ENCODE data around the gene TMC6.

Gene TMC6

GRCh38 chr17:78134899-78135385 lies 6.4 kb upstream of the TMC6 start:
- peak; percentile 61 for DNase-seq

DNA sequence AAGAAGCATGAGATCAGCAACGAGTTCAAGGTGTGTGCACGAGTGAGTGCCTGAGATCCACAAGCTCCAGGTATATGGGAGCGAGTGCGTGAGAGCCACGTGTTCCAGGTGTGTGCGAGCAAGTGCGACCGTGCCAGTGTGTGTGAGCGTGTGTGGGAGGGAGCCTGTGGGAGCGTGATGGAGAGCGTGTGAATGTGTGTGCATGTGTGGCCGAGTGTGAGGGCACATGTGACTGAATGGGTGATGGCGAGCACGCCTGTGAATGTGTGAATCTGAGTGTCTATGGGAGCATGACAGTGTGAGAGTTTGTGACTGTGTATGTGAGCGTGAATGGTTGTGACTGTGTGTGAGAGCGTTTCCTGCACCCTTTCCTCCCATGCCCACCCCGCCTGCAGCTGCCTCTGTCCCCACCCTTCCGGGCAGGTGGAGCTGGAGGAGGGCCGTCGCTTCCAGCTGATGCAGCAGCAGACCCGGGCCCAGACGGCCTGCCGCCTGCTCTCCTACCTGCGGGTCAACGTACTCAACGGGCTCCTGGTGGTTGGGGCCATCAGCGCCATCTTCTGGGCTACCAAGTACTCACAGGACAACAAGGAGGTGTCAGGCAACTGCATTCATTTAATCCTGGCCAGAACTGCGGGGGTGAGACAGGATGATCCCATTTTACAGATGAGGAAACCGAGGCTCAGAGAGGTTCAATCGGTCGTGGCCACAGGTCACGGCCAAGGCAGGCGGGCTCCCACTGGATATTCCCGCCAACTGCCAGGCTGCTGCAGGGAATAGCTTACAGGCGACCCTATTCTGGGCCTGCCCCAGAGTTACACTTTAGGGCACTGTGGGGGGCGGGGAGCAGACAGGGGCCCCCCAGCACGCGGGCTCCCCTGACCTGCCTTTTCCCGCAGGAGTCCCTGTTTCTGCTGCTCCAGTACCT lies 5.7 kb upstream of the TMC6 start:
- peak; percentile 90 for DNase-seq

- peak; percentile 69 for DNase-seq
Measured at GRCh38 chr17:78133179-78133951, 4.8 kb upstream of the TMC6 start.

DNA sequence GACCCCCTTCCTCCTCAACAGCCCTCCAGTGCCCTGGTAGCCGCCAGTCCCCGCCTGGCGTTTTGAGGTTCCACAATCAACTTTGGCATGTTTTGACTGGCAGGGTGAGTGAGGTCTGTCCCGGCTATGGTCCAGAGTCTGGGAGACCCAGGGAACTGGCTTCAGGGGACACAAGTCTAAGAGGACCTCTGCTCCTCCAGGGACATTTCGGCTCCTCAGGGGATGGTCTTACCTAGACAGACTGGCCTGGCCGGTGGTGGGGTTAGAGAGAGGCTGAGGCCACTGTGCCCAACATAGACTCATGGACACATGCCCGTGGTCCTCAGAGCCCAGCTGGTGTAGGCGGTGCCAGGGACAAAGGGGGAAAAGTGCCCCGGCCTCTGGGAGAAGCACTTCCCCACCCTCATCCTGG lies 4.2 kb upstream of the TMC6 start:
- DNase-seq, result peak; percentile 73

DNA sequence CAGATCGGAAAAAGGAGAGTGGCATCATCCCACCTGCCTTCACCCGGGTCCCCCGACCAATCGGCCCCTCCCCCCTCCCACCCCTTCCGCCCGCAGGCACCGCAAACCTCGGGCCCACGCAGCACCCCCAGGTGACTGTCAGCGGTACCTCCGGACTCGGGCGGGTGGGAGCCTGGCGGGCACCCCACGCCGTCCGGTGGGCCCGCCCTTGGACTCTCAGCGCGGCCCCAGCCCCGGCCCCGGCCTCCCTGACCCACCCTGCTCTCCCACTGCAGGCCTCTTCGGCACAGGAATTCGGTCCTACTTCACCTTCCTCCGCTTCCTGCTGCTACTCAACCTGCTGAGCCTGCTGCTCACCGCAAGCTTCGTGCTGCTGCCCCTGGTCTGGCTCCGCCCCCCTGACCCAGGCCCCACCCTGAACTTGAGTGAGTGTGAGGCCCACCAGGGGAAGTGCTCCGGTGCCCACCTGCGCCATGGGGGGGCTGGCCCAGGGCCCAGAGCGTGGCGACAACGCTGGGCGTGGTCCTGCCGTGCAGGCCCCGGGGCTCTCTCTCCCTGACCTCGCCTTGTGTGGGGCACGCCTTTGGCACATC lies 3.6 kb upstream of the TMC6 start:
- DNase-seq, result peak; percentile 88

DNA sequence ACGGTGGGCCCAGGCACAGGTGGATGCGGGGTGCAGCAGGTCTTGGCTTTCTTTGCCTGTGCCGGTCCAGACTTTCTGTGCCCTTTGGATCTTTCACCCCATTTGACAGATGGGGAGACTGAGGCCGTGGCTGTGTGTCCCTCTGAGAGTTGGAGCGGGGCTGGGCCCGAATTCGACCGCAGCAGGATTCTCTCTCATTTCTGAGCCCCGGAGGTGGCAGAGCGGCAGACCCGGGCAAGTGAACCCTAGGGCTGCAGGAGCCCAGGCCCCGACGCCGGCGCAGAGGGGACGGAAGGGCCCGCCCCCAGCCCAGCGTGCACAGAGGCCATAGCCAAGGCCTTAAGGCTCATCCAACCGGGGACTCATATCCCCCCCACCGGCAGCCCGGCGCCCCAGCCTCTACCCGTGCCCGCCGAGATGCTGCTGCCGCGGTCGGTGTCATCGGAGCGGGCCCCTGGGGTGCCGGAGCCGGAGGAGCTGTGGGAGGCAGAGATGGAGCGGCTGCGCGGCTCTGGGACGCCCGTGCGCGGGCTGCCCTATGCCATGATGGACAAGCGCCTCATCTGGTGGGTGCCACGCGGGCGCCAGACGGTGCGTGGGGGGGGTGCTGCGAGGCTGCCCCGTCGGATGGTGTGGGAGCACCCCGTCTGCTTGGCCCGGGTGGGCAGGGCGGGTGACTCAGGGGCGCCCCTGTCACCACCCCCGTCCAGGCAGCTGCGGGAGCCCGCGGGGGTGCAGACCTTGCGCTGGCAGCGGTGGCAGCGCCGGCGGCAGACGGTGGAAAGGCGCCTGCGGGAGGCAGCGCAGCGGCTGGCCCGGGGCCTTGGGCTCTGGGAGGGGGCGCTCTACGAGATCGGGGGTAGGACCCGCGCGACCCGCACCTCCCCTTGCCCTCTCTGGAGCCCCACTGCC lies 2.9 kb upstream of the TMC6 start:
- DNase-seq, result peak; percentile 86

DNA sequence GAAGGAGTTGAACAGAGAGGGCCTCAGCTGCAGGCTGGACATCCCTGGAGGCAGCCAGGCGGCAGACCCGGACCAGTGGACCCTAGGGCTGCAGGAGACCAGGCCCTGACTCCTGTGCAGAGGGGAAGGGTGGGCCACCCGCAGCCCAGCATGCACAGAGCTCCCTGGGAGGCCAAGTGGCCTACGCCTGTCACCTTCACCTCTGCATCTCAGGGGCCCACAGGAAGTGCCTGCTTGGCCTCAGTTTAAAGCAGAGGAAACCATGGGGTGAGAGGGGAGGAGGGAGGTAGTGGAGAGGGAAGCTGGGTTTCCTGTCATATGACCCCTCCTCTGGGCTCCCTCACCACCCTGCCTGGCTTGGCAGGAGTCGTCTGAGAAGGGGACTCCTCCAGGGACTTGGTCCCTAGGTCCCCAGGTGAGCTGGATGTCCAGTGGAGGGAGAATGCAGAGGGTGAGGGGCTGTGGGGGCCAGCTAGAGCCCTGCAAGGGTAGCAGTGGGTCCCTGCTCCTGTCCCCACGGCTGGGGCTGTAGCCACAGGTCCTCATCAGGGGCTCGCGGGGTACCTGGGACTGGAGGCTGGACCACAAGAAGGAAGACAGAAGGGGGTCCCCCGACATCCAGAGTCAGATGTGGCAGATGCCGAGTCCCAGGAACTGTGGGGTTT lies 2.0 kb upstream of the TMC6 start, which contains the start of gene TMC8:
Gene TMC8 (plus strand): TSS at position 335 of the 665 bp plus-strand sequence. CDS start 818 bp downstream, outside the sequence.
- peak; percentile 90 for DNase-seq

GRCh38 chr17:78130090-78130436 lies 1.5 kb upstream of the TMC6 start:
- DNase-seq, result no peak

- DNase-seq, result peak; percentile 79
Measured at GRCh38 chr17:78129351-78130089, 965 bp upstream of the TMC6 start.

GRCh38 chr17:78127888-78128550 lies 536 bp downstream of the TMC6 start:
- DNase-seq, result peak; percentile 75

- peak; percentile 89 for DNase-seq
Measured at GRCh38 chr17:78127239-78127887, 1.2 kb downstream of the TMC6 start.

GRCh38 chr17:78126895-78127238 lies 1.7 kb downstream of the TMC6 start:
- no peak for DNase-seq

DNA sequence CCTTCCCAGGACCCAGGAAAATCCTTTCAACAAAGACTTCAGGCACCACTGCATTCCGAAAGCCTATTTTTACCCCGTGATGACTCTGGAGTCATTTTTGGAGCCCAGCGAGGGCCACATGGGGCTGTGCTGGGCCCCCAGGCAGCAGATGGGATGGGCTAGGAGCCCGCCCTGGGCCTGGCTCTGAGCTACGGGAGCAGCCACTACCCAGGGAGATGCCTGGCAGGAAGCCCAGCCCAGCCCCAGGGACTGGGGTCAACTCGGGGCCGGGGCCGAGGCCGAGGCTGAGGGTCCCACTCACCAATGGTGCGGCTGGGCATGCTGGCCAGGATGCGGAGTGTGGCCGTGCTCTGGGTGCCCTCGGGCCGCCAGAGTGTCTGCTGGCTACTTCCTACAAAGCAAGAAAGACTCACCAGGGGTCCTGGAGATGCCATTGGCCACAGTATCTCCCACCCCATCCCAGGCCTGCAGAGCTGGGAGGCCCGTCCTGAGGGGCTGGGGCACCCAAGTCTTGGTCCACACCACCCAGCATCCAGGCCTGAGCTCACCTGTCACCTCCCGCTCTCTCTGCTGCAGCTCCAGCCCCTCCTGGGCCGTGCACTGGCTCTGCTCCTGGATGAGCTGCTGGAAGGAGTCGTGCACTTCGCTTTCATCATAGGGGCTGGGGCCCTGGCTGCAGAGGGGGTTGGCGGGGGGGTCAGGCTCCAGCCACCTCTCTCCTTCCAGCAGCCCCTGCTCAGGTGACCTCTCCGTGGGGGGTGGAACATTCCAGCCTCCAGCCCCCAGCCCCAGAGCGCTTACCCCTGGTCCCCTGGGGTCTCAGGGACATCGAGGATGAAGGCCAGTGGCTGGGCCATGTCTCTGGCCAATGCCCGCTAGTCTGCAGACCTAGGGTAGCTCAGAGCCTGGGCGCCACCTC lies 2.3 kb downstream of the TMC6 start:
- DNase-seq, result no peak

DNA sequence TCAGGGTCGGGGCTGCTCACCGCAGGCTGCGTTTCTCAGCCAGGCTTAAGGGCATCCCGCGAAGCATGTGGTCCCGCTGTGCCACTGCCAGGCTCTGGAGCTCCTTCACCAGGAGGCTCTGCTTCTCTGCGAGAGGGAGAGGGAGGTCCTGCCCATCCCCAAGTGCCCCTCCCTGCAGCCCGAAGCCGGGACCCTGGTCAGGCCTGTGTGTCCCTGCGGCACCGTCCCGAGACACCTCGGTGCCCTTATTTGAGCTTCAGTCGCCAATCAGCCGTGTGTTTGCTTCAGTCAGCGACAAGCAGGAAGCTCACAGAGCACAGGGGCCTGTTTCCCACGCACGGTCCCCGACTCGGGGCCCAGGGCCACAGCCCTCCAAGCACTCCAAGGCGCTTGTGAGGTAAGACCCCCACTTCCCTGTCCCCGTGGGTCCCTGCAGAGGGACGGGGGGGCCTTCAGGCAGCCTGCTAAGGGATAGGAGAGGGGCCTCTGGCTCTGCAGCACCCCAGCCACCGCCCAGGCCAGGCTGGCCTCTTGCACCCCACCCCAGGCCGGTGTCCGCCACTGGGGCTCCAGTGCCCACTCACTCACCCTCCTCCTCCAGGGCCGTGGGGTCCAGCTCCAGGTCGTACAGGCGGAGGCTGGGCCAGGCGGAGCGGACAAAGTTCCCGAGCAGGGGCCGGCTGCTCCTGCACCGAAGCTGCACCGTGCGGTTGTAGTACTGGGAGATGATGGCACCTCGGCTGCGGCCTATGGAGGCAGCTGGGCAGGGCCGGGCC lies 3.2 kb downstream of the TMC6 start:
- DNase-seq, result peak; percentile 77

- no peak for DNase-seq
Measured at GRCh38 chr17:78124836-78125137, 3.8 kb downstream of the TMC6 start.

GRCh38 chr17:78124081-78124835 lies 4.3 kb downstream of the TMC6 start:
- no peak for DNase-seq

DNA sequence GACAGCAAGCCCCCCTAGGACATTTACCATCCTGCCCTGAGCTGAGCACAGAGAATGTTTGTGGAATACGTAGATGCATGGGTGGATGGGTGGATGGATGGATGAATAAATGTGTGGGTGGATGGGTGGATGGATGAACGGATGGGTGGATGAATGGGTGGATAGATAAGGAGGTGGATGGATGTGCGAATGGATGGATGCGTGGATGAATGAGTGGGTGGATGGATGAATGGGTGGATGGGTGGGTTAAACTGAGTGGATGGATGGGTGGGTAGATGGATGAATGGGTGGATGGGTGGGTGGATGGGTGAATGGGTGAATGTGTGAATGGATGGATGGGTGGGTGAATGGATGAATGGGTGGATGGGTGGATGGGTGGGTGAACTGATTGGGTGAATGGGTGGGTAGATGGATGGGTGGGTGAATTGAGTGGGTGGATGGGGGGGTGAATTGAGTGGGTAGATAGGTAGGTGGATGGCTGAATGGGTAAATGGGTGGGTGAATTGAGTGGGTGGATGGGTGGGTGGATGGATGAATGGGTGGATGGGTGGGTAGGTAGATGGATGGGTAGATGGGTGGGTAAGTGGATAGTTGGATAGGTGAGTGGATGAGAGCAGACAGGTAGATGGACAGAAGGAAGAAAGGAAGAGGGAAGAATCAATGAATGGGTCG lies 5.2 kb downstream of the TMC6 start:
- DNase-seq, result no peak
